ENCODE results near the gene GNAI3. TPM values are rescaled to one million over a fixed set of nuclear protein-coding genes. Genes with fewer than 3 reads are reported as not detected.

Gene GNAI3
- total RNA-seq, 4 donors from 2014 or later: 8.2 to 15.1 (median 11.6) TPM

- peaks cover 4 to 55% (median 11%) of the 10 kb centered on the region in 3 donors for H3K4me1 ChIP-seq
- TF ChIP-seq POLR2A (IDR thresholded peaks at IDR 0.05) (no peak), CTCF (IDR thresholded peaks at IDR 0.05) (no peak)
Measured at GRCh38 chr1:109556563-109556962, 8.1 kb downstream of the GNAI3 start.

GRCh38 chr1:109557520-109557919 is 9.1 kb downstream of the GNAI3 start:
- intact Hi-C loops (cut with DNase I): no loop called here
- H3K4me3 ChIP-seq: no peak overlapping the region
- H3K27me3 ChIP-seq: no peaks in the 10 kb centered on the region
- WGBS, 2 donors: 97 to 99% methylated on average over 5 of the region's 5 CpGs
- DNase-seq: no peak
- TF ChIP-seq CTCF (IDR thresholded peaks at IDR 0.05) (no peak), POLR2A (IDR thresholded peaks at IDR 0.05) (no peak)
- H3K4me1 ChIP-seq: peaks cover 4 to 60% (median 11%) of the 10 kb centered on the region in 3 donors
- H3K27ac ChIP-seq: no peak overlapping the region
- no peaks in the 10 kb centered on the region for H3K36me3 ChIP-seq
- no peaks in the 10 kb centered on the region for H3K9me3 ChIP-seq

More at GRCh38 chr1:109556563-109556962, 8.1 kb downstream of the GNAI3 start:
- Histone ChIP-seq H3K27ac (no peak overlapping the region), H3K36me3 (no peaks in the 10 kb centered on the region), H3K9me3 (no peaks in the 10 kb centered on the region), H3K4me3 (no peak overlapping the region), H3K27me3 (no peaks in the 10 kb centered on the region)
- no peak for DNase-seq
- WGBS, 2 donors: 92 to 93% methylated on average over 2 of the region's 2 CpGs
- intact Hi-C loops (cut with DNase I): no loop called here

GRCh38 chr1:109559995-109560394 is 11.6 kb downstream of the GNAI3 start:
- no peak overlapping the region for H3K27ac ChIP-seq
- H3K36me3 ChIP-seq: no peaks in the 10 kb centered on the region
- DNase-seq: no peak
- no peak overlapping the region for H3K4me3 ChIP-seq
- H3K9me3 ChIP-seq: no peaks in the 10 kb centered on the region
- intact Hi-C loops (cut with DNase I): no loop called here
- TF ChIP-seq CTCF (IDR thresholded peaks at IDR 0.05) (no peak), POLR2A (IDR thresholded peaks at IDR 0.05) (no peak)
- H3K4me1 ChIP-seq: peaks cover 4 to 76% (median 17%) of the 10 kb centered on the region in 3 donors
- no peaks in the 10 kb centered on the region for H3K27me3 ChIP-seq

GRCh38 chr1:109564194-109564878 is 15.9 kb downstream of the GNAI3 start:
- intact Hi-C loops (cut with DNase I): no loop called here
- H3K4me1 ChIP-seq: peaks cover 0 to 85% (median 16%) of the 10 kb centered on the region in 3 donors
- no peaks in the 10 kb centered on the region for H3K36me3 ChIP-seq
- H3K27me3 ChIP-seq: no peaks in the 10 kb centered on the region
- H3K9me3 ChIP-seq: no peaks in the 10 kb centered on the region
- DNase-seq: no peak
- WGBS, 2 donors: 78 to 81% methylated on average over 5 to 7 of the region's 7 CpGs
- H3K27ac ChIP-seq: no peak overlapping the region
- H3K4me3 ChIP-seq: no peak overlapping the region
- TF ChIP-seq POLR2A (IDR thresholded peaks at IDR 0.05) (no peak), CTCF (IDR thresholded peaks at IDR 0.05) (no peak)

- DNase-seq: no peak
- H3K9me3 ChIP-seq: no peaks in the 10 kb centered on the region
- no peaks in the 10 kb centered on the region for H3K36me3 ChIP-seq
- intact Hi-C loops (cut with DNase I): no loop called here
- H3K4me1 ChIP-seq: peaks cover 0 to 85% (median 19%) of the 10 kb centered on the region in 3 donors
- 86 to 89% methylated on average over 3 of the region's 3 CpGs for WGBS, 2 donors
- H3K27me3 ChIP-seq: no peaks in the 10 kb centered on the region
- TF ChIP-seq POLR2A (IDR thresholded peaks at IDR 0.05) (no peak), CTCF (IDR thresholded peaks at IDR 0.05) (no peak)
- H3K4me3 ChIP-seq: no peak overlapping the region
- H3K27ac ChIP-seq: no peak overlapping the region
Measured at GRCh38 chr1:109565241-109565640, 16.8 kb downstream of the GNAI3 start.
